Esophagus squamous epithelium (tissue), 5 donors: ENCODE data around the gene SPON1. TPM values are rescaled to one million over a fixed set of nuclear protein-coding genes. Genes with fewer than 3 reads are reported as not detected.

Source experiments
- DNase-seq: peaks from one replicate; lab custom pipeline; 2025; lab: John Stamatoyannopoulos, UW
- H3K27ac ChIP-seq, 4 donors: fragments of 200-600 bp; sonication (generic); one replicate each; pipeline ENCODE4 v1.5.1; 2016 to 2019; ENCODE audit warnings: mild to moderate bottlenecking in 1 of 4
- H3K27me3 ChIP-seq, 4 donors: fragments of 200-600 bp; sonication (generic); 1 replicate in 3 of 4; 2 replicates in 1 of 4; pipeline versions ENCODE4 v1.5.1 to v1.6.0; 2017 to 2021; ENCODE audit warnings: antibody characterized with exemption in 1 of 4
- H3K36me3 ChIP-seq, 3 donors: fragments of 200-600 bp; sonication (generic); one replicate each; pipeline ENCODE4 v1.5.1; 2016 to 2019
- H3K4me1 ChIP-seq, 3 donors: fragments of 200-600 bp; sonication (generic); one replicate each; pipeline ENCODE4 v1.5.1; 2017 to 2019
- H3K4me3 ChIP-seq, 4 donors: fragments of 200-600 bp; sonication (generic); 1 replicate in 3 of 4; 2 replicates in 1 of 4; pipeline ENCODE4 v1.5.1; 2016 to 2019; ENCODE audit warnings: mild to moderate bottlenecking in 2 of 4, moderate library complexity in 1 of 4
- H3K9me3 ChIP-seq, 3 donors: fragments of 200-600 bp; sonication (generic); one replicate each; pipeline ENCODE4 v1.5.1; 2016 to 2019
- POLR2A ChIP-seq, 4 donors: fragments of 450-650 bp; IDR thresholded peaks; one replicate each; pipeline ENCODE4 v1.6.1; 2017; ENCODE audit warnings: antibody characterized with exemption in 4 of 4, mild to moderate bottlenecking in 4 of 4, moderate library complexity in 3 of 4
- WGBS, 2 donors: methylation state at CpG; one replicate each; pipeline ENCODE4 v1.1.5; 2018; 5-methylcytosine and 5-hydroxymethylcytosine counted together
- intact Hi-C: fragments of 100-400 bp; cut with DNase I; formaldehyde crosslinking; loops from one replicate; pipeline ENCODE4 v1.15.0; 2022
- total RNA-seq, 4 donors: library from RNA; depleted of rRNA; stranded (reverse); fragments of >200 nt; gene quantifications; one replicate each; pipeline ENCODE4 v1.1.0, GENCODE V29; 2016
- TF ChIP-seq, protein P1 (sequence below), 6 experiments: fragments of 450-650 bp in 4 of 6; fragments of 200-600 bp in 2 of 6; sonication (generic) in 2 of 6; IDR thresholded peaks; one replicate each; pipeline ENCODE4 v1.5.1; 2016 to 2019; ENCODE audit warnings: antibody characterized with exemption in 6 of 6, mild to moderate bottlenecking in 4 of 6, moderate library complexity in 4 of 6
- donor health status: DM: yes; HTN: yes; CAD: no.

SPON1 gene
- total RNA-seq, 4 donors from 2014 or later = 1.6 to 44.4 (median 6.5) TPM

DNA sequence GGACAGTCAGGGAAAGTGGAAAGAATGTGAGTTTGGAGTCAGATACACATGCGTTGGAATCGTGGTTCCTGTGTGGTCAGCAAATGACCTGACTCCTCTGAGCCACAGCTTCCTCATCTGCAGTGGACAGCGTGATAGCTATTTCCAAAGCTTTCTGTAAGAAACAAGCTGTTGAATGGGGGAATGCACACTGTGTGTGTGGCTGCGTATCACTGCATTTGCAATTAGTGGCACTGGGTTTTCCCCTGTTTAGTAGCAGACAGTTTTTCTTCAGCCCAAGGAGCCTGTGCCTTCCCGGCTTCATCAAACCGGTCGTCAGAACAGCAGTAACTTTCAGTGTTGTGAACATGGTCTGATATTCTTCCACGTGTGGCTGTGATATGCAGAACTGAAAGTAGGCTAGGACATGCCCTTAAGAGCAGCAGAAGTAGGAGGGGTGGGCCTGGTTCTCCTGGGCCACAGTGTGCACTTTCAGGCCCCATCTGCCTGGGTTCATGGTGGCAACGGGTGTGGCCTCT, 275.0 kb downstream of the SPON1 start:
- Histone ChIP-seq H3K27ac (peak overlapping the region in 1 of 4 donors; percentile 34), H3K9me3 (no peaks in the 10 kb centered on the region), H3K36me3 (no peaks in the 10 kb centered on the region), H3K4me1 (no peaks in the 10 kb centered on the region), H3K27me3 (no peaks in the 10 kb centered on the region), H3K4me3 (no peak overlapping the region)
- no peak for DNase-seq
- WGBS, 2 donors = 51 to 57% methylated on average over 9 of the region's 9 CpGs
- no peak for TF ChIP-seq POLR2A (IDR thresholded peaks at IDR 0.05)
- TF ChIP-seq, protein P1, sequence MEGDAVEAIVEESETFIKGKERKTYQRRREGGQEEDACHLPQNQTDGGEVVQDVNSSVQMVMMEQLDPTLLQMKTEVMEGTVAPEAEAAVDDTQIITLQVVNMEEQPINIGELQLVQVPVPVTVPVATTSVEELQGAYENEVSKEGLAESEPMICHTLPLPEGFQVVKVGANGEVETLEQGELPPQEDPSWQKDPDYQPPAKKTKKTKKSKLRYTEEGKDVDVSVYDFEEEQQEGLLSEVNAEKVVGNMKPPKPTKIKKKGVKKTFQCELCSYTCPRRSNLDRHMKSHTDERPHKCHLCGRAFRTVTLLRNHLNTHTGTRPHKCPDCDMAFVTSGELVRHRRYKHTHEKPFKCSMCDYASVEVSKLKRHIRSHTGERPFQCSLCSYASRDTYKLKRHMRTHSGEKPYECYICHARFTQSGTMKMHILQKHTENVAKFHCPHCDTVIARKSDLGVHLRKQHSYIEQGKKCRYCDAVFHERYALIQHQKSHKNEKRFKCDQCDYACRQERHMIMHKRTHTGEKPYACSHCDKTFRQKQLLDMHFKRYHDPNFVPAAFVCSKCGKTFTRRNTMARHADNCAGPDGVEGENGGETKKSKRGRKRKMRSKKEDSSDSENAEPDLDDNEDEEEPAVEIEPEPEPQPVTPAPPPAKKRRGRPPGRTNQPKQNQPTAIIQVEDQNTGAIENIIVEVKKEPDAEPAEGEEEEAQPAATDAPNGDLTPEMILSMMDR (IDR thresholded peaks at IDR 0.05) = no peak
- intact Hi-C loops = no loop called here

DNA sequence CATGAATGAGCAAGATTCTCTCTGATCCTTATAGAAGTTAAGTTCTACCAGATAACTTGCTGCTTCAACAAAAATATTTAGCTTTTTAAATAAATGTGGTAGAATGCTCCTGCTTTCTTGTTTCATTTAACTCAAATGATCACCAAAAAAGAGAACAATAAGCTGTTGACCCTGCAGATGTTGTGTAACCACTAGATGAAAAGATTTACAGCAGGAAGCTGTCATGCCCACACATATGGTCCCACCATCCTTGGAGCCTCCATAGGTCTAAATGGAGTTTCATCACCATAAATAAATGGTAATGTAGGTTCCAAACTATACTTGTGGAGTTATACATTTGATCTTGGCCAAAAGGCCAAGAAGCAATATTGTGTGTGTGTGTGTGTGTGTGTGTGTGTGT, 277.7 kb downstream of the SPON1 start:
- Histone ChIP-seq H3K9me3 (no peaks in the 10 kb centered on the region), H3K27me3 (no peaks in the 10 kb centered on the region), H3K27ac (no peak overlapping the region), H3K4me1 (no peaks in the 10 kb centered on the region), H3K4me3 (no peak overlapping the region), H3K36me3 (no peaks in the 10 kb centered on the region)
- TF ChIP-seq, protein P1 (IDR thresholded peaks at IDR 0.05) = no peak
- TF ChIP-seq POLR2A (IDR thresholded peaks at IDR 0.05) = no peak
- intact Hi-C loops = loop anchor here (10.0 kb wide), 1 partner anchor 465 kb away; no protein-coding TSS in a partner anchor
- DNase-seq = no peak

DNA sequence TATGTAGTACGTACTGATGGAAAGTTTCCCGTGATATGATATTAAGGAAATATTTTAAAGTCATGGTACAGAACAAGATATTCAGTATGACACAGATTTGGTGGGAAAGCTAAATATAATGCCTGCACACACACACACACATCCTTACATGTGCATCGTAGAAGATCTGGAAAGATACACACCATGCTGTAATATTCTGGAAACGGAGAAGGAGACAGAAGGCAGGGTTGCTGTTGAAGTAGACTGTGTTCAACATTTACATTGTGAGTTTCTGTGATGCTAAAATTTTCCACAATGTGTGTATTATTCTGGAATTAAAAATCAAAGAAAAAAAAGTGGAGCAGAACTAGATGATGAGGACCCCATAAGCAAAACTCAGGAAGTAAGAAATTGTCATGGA, 278.4 kb downstream of the SPON1 start:
- intact Hi-C loops = loop anchor here (10.0 kb wide), 1 partner anchor 466 kb away; no protein-coding TSS in a partner anchor
- WGBS, 2 donors = 93 to 96% methylated on average over 4 of the region's 4 CpGs
- TF ChIP-seq, protein P1 (IDR thresholded peaks at IDR 0.05) = no peak
- no peak for TF ChIP-seq POLR2A (IDR thresholded peaks at IDR 0.05)
- H3K4me3 ChIP-seq = no peak overlapping the region
- H3K27ac ChIP-seq = no peak overlapping the region
- no peak for DNase-seq
- H3K9me3 ChIP-seq = no peaks in the 10 kb centered on the region
- no peaks in the 10 kb centered on the region for H3K27me3 ChIP-seq
- no peaks in the 10 kb centered on the region for H3K4me1 ChIP-seq
- H3K36me3 ChIP-seq = no peaks in the 10 kb centered on the region

DNA sequence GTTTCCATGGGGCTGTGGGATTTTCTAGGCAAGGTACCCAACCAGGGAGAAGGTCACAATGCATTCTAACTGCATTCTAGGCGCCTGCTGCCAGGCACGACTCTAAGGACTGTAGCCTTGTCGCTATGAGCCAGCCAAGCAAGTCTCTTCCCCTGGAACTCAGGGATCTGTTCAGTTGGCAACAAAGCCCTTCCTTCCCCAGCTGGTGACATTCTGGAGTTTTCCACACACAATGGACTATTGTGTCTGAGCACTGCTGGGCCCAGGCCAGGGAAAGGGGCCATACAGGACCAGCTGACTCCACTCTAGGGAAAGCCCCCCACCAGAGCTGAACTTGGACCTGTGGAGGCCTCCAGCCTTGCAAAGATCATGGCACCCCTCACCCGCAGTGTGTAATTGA, 279.7 kb downstream of the SPON1 start:
- TF ChIP-seq, protein P1 (IDR thresholded peaks at IDR 0.05) = no peak
- no peak for TF ChIP-seq POLR2A (IDR thresholded peaks at IDR 0.05)
- WGBS, 2 donors = 56 to 83% methylated on average over 1 to 4 of the region's 4 CpGs
- Histone ChIP-seq H3K36me3 (no peaks in the 10 kb centered on the region), H3K4me1 (no peaks in the 10 kb centered on the region), H3K4me3 (no peak overlapping the region), H3K9me3 (no peaks in the 10 kb centered on the region), H3K27ac (no peak overlapping the region), H3K27me3 (peaks cover 0 to 3% (median 0%) of the 10 kb centered on the region in 4 donors)
- no peak for DNase-seq
- intact Hi-C loops = loop anchor here (10.0 kb wide), 1 partner anchor 467 kb away; no protein-coding TSS in a partner anchor

DNA sequence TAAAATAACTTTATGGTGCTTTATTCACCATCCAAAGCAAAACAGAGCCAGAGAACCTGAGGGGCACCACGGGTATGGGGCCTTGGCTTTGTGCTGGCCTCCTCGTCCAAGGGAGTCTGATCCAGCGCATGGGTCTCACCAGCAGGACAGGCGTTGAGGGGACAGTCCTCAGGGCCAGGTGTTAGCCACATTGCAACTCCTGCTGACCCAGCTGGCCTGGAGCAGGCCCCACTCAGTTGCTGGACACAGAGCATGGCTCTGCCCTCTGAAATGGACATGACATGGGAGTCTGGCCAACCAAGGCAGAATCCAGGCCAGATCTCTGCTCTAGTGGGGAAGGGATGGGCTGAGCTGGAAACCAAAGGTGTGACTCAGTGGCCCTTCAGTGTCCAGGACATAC, 280.2 kb downstream of the SPON1 start:
- H3K27me3 ChIP-seq = peaks cover 0 to 8% (median 0%) of the 10 kb centered on the region in 4 donors
- TF ChIP-seq, protein P1 (IDR thresholded peaks at IDR 0.05) = no peak
- TF ChIP-seq POLR2A (IDR thresholded peaks at IDR 0.05) = no peak
- H3K4me3 ChIP-seq = no peak overlapping the region
- 80 to 96% methylated on average over 3 to 4 of the region's 4 CpGs for WGBS, 2 donors
- DNase-seq = no peak
- intact Hi-C loops = loop anchor here (10.0 kb wide), 1 partner anchor 468 kb away; no protein-coding TSS in a partner anchor
- H3K4me1 ChIP-seq = no peaks in the 10 kb centered on the region
- H3K36me3 ChIP-seq = no peaks in the 10 kb centered on the region
- H3K27ac ChIP-seq = no peak overlapping the region
- no peaks in the 10 kb centered on the region for H3K9me3 ChIP-seq
